ENCODE data around the gene CLIP4.
"Not testable (repeated sequence)": the region's sequence is repeated elsewhere in the genome, so short reads cannot be mapped to it uniquely, and the experiment has no call there.

CLIP4 gene

DNA sequence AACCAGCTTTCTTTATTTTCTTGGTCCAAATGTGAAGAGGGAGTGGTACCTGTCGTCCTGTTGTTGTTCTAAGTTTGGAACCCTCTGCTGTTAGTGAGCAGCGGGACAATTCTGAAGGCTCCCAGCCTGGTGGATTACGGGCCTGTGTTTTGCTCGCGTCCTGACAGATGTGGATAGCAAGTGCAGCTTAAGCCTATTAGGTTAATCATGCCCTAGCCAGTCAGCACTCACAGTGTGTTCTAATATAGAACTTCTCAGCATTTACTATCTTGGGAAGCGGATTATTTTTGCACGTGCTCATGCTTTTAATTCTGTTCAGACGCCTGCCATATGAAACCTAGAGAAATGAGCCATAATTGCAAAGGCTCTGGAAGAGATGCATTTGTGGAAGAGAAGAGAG lies 40.8 kb upstream of the CLIP4 start, which contains the start of gene PCARE:
TSS of gene PCARE (minus strand) at position 113 of the 400 bp plus-strand sequence. CDS start 262 bp downstream, outside the sequence.
- no peaks in the 10 kb centered on the region for H3K36me3 ChIP-seq (ENCODE audit: control insufficient read depth, insufficient read depth, low read length)
- no peaks in the 10 kb centered on the region for H3K27me3 ChIP-seq (ENCODE audit: control insufficient read depth, insufficient read depth, low read length)
- H3K27ac ChIP-seq (ENCODE audit: low read depth, low read length) = no peak within 1 kb of the TSS
- no peak within 1 kb of the TSS for H3K4me3 ChIP-seq (ENCODE audit: low read depth, low read length)
- no peaks in the 10 kb centered on the region for H3K4me1 ChIP-seq (ENCODE audit: control insufficient read depth, insufficient read depth, low read length)
- no peak within 1 kb of the TSS for H3K9ac ChIP-seq (ENCODE audit: low read length)
- peaks cover 9% of the 10 kb centered on the region for H3K9me3 ChIP-seq (ENCODE audit: control insufficient read depth, insufficient read depth, low read depth, low read length)

DNA sequence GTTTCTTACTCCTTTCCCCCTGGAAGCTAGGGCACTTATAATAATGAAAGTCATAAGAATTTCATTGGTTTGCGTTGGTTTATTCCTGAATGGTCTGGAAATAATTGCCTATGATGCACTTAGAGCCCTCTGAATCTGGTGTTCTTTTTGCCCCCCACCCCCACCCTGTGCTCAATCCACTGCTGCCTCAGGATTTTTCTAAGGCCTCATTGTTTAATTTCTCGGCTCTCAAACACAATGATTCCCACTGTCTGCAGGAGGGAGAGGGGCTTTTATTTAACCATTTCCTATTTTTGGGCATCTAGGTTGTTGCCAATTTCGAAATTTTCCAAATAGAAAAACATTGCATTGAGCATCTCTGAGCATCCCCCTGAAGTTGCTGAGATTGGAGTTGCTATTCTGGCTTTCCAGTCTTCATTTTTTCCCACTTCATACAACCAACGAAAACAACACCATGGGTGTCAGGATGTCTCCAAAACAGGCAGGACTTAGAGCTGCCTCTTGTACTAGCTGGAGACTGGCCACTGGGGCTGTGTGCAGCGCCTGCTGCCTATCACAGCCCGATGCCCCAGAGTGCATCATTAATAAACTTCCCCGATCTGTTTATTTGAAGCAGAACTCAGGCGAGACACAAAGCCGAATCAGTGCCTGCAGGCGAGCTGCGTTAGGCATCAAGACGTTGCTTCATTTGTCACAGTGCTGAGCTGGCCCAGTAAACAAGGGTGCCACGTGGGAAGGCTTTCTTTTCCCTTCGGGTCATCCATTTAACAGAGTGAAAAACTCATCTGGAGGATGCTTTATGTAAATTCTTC lies 39.1 kb upstream of the CLIP4 start:
- Histone ChIP-seq H3K27ac (ENCODE audit: low read depth, low read length) (no peak overlapping the region), H3K36me3 (ENCODE audit: control insufficient read depth, insufficient read depth, low read length) (no peaks in the 10 kb centered on the region), H3K4me1 (ENCODE audit: control insufficient read depth, insufficient read depth, low read length) (no peaks in the 10 kb centered on the region), H3K4me3 (ENCODE audit: low read depth, low read length) (no peak overlapping the region), H3K9me3 (ENCODE audit: control insufficient read depth, insufficient read depth, low read depth, low read length) (peaks cover 21% of the 10 kb centered on the region), H3K9ac (ENCODE audit: low read length) (no peak overlapping the region), H3K27me3 (ENCODE audit: control insufficient read depth, insufficient read depth, low read length) (no peaks in the 10 kb centered on the region)

DNA sequence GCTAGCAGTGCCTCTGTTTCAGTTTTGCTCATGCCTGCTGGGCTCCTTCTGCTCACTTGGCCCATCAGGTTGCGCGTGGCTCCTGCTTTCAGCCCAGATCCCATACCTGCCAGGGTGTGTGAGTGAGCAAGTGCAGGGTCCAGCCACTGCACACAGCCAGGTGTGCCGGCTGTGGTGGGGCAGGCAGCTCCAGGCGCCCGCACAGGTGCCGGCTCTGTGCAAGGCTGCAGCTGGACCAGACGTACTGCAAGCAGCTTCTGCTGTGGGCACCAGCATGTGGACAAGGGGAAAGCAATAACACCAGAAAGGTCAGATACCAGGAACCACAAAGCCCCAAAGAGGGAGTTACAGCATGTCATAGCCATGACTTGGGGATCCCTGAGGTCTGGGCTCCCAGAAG lies 35.3 kb upstream of the CLIP4 start:
- peaks cover 21% of the 10 kb centered on the region for H3K9me3 ChIP-seq (ENCODE audit: control insufficient read depth, insufficient read depth, low read depth, low read length)
- H3K4me3 ChIP-seq (ENCODE audit: low read depth, low read length) = no peak overlapping the region
- no peak overlapping the region for H3K9ac ChIP-seq (ENCODE audit: low read length)
- no peaks in the 10 kb centered on the region for H3K36me3 ChIP-seq (ENCODE audit: control insufficient read depth, insufficient read depth, low read length)
- no peaks in the 10 kb centered on the region for H3K4me1 ChIP-seq (ENCODE audit: control insufficient read depth, insufficient read depth, low read length)
- no peak overlapping the region for H3K27ac ChIP-seq (ENCODE audit: low read depth, low read length)
- H3K27me3 ChIP-seq (ENCODE audit: control insufficient read depth, insufficient read depth, low read length) = no peaks in the 10 kb centered on the region

DNA sequence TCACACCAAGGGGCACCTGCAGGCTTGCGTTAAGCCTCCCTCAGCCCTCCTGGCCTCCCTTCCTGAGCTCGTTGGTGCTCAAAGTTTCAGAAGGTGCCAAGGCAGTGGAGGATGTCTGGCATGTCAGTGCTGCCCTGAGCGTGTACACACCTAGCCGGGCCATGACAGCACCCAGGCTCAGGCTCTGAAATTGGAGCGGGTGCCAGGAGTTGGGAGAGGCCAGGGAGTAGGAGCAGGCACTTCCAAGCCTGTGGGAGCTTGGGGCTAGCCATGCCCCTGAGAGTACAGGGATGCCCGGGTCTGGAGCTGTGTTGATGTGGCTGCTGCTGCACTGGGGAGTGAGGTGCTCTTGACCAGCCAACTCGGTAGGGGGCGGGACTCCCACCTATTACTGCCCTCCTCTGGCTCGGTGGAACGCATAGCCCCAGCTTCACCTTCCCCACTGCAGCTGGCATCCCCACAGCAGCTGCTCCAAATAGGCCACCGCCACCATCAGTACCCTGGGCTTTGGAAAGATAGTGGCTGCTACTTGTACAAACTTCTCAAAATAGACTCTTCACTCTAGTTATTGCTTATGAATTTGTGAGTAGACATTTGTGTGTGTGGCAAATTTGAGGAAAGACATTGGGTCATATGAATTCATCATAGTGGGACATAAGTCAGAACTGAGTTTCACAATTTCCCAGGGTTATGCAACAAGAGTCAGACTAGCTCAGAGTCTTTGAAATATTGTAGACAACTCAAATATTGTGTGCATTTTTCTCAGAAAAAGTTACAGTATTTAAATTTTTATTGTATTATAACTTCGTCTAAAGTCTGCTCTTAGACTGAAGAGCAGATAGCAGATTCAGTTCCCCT lies 34.1 kb upstream of the CLIP4 start:
- no peaks in the 10 kb centered on the region for H3K4me1 ChIP-seq (ENCODE audit: control insufficient read depth, insufficient read depth, low read length)
- no peak overlapping the region for H3K9ac ChIP-seq (ENCODE audit: low read length)
- no peak overlapping the region for H3K27ac ChIP-seq (ENCODE audit: low read depth, low read length)
- H3K9me3 ChIP-seq (ENCODE audit: control insufficient read depth, insufficient read depth, low read depth, low read length) = peaks cover 21% of the 10 kb centered on the region
- no peak overlapping the region for H3K4me3 ChIP-seq (ENCODE audit: low read depth, low read length)
- no peaks in the 10 kb centered on the region for H3K27me3 ChIP-seq (ENCODE audit: control insufficient read depth, insufficient read depth, low read length)
- H3K36me3 ChIP-seq (ENCODE audit: control insufficient read depth, insufficient read depth, low read length) = no peaks in the 10 kb centered on the region

DNA sequence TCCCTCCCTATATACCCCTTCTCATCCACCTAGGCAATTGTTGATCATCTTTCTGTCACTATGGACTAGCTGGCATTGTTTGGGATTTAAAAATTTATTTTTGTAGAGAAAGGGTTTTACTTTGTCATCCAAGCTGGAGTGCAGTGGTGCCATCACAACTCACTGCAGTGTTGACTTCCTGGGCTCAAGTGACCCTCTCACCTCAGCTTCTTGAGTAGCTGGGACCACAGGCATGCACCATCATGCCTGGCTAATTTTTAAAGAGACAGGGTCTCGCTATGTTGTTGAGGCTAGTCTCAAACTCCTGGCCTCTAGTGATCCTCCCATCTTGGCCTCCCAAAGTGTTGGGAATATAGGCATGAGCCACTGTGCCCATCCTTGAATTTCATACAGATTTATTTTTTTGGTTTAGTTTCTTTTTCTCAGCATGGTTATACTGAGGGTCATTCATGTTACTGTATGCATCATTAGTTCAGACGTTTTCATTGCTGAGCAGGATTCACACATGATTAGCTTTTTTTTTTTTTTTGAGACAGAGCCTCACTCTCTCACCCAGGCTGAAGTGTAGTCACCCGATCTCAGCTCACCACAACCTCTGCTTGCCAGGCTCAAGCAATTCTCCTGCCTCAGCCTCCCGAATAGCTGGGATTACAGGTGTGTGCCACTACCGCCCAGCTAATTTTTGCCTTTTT lies 32.3 kb upstream of the CLIP4 start:
- H3K4me3 ChIP-seq (ENCODE audit: low read depth, low read length) = no peak overlapping the region
- no peaks in the 10 kb centered on the region for H3K27me3 ChIP-seq (ENCODE audit: control insufficient read depth, insufficient read depth, low read length)
- no peak overlapping the region for H3K9ac ChIP-seq (ENCODE audit: low read length)
- no peaks in the 10 kb centered on the region for H3K4me1 ChIP-seq (ENCODE audit: control insufficient read depth, insufficient read depth, low read length)
- H3K9me3 ChIP-seq (ENCODE audit: control insufficient read depth, insufficient read depth, low read depth, low read length) = peaks cover 17% of the 10 kb centered on the region
- no peak overlapping the region for H3K27ac ChIP-seq (ENCODE audit: low read depth, low read length)
- no peaks in the 10 kb centered on the region for H3K36me3 ChIP-seq (ENCODE audit: control insufficient read depth, insufficient read depth, low read length)

DNA sequence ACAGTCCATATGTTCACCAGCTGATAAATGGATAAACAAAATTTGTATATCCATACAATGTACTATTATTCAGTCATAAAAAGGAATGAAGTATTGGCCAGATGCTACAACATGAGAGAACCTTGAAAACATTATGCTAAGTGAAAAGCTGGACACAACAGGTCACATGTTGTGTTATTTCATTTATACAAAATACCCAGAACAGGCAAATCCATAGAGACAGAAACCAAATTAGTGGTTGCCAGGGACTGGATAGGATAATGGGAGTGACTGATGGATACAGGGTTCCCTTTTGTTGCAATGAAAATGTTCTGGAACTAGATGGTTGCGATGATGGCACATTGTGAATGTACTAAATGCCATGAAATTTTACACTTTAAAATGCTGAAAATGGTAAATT lies 30.7 kb upstream of the CLIP4 start:
- H3K9ac ChIP-seq (ENCODE audit: low read length) = no peak overlapping the region
- peaks cover 11% of the 10 kb centered on the region for H3K9me3 ChIP-seq (ENCODE audit: control insufficient read depth, insufficient read depth, low read depth, low read length)
- no peaks in the 10 kb centered on the region for H3K36me3 ChIP-seq (ENCODE audit: control insufficient read depth, insufficient read depth, low read length)
- no peak overlapping the region for H3K4me3 ChIP-seq (ENCODE audit: low read depth, low read length)
- H3K4me1 ChIP-seq (ENCODE audit: control insufficient read depth, insufficient read depth, low read length) = no peaks in the 10 kb centered on the region
- no peak overlapping the region for H3K27ac ChIP-seq (ENCODE audit: low read depth, low read length)
- H3K27me3 ChIP-seq (ENCODE audit: control insufficient read depth, insufficient read depth, low read length) = no peaks in the 10 kb centered on the region

DNA sequence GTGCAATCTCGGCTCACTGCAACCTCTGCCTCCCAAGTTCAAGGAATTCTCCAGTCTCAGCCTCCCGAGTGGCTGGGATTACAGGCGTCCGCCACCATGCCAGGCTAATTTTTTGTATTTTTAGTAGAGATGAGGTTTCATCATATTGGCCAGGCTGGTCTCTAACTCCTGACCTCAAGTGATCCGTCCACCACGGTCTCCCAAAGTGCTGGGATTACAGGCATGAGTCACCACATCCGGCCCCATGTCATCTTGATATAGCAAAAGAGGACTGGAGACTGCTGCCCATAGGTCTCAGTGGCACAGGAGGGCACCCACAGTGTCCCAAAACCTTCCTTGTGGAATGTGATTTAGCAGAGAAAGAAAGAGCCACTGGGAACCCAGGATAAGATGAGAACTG lies 24.9 kb upstream of the CLIP4 start:
- not testable (repeated sequence) for H3K36me3 ChIP-seq (ENCODE audit: control insufficient read depth, insufficient read depth, low read length); H3K4me1 ChIP-seq (ENCODE audit: control insufficient read depth, insufficient read depth, low read length); H3K9ac ChIP-seq (ENCODE audit: low read length); H3K9me3 ChIP-seq (ENCODE audit: control insufficient read depth, insufficient read depth, low read depth, low read length); H3K27me3 ChIP-seq (ENCODE audit: control insufficient read depth, insufficient read depth, low read length); H3K27ac ChIP-seq (ENCODE audit: low read depth, low read length); H3K4me3 ChIP-seq (ENCODE audit: low read depth, low read length)

DNA sequence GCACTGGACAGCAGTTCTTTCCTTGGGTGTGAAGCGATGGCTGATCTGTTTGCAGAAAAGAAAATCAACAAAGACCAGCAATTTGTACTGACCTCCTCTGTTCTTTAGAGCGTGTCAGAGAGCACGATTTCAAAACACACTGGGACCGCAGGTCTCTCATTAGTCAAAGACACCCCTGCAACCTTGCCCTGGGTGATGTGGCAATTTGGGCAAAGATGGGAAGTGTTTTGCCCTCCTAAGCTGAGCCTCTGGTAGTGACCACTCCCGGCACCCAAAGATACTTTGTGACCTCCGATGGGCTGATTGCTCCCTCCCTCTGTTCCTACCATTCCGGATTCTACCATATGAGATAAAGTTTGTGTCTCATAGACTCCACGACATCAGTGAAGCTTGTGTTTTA lies 18.2 kb upstream of the CLIP4 start:
- Histone ChIP-seq H3K27ac (ENCODE audit: low read depth, low read length) (no peak overlapping the region), H3K36me3 (ENCODE audit: control insufficient read depth, insufficient read depth, low read length) (no peaks in the 10 kb centered on the region), H3K9me3 (ENCODE audit: control insufficient read depth, insufficient read depth, low read depth, low read length) (peaks cover 6% of the 10 kb centered on the region), H3K27me3 (ENCODE audit: control insufficient read depth, insufficient read depth, low read length) (no peaks in the 10 kb centered on the region), H3K4me3 (ENCODE audit: low read depth, low read length) (no peak overlapping the region), H3K9ac (ENCODE audit: low read length) (no peak overlapping the region), H3K4me1 (ENCODE audit: control insufficient read depth, insufficient read depth, low read length) (no peaks in the 10 kb centered on the region)

DNA sequence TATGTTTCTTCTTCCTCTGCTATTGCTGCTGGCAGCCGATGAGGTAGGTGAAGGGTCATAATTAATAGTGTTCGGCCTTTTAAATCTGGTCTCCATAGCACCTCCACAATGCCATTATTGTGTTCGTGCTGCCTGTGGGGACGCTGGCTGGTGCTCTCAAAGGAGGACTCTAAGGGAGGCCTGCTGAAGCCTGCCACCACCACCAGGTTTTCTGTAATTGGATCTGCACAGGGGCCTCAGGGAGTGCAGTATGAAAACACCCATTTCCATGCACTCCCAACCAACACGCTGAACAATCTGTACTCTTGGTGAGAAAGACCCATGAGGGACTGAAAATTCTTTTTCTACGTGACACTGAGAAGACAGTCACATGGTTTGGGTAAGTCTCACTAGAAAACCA lies 17.6 kb upstream of the CLIP4 start:
- H3K4me1 ChIP-seq (ENCODE audit: control insufficient read depth, insufficient read depth, low read length) = no peaks in the 10 kb centered on the region
- H3K4me3 ChIP-seq (ENCODE audit: low read depth, low read length) = no peak overlapping the region
- H3K27ac ChIP-seq (ENCODE audit: low read depth, low read length) = no peak overlapping the region
- no peaks in the 10 kb centered on the region for H3K36me3 ChIP-seq (ENCODE audit: control insufficient read depth, insufficient read depth, low read length)
- H3K27me3 ChIP-seq (ENCODE audit: control insufficient read depth, insufficient read depth, low read length) = no peaks in the 10 kb centered on the region
- peaks cover 7% of the 10 kb centered on the region for H3K9me3 ChIP-seq (ENCODE audit: control insufficient read depth, insufficient read depth, low read depth, low read length)
- no peak overlapping the region for H3K9ac ChIP-seq (ENCODE audit: low read length)

DNA sequence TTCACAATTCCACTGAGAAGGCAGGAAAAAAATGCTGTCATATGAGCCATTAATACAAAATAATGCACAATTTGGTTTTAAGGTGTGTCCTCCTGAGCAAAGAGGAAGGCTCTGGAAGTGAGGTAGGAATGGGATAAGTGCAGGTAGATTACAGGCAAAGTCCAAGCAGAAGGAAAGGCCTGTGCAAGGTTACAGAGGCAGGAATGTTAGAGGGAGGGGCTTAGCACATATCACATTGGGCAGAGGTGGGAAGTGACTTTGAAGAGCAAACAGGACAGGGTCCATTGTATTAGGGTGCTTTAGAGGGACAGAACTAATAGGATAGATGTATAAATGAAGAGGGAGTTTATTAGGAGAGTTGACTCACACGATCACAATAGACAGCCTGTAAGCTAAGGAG lies 14.7 kb upstream of the CLIP4 start:
- Histone ChIP-seq H3K36me3 (ENCODE audit: control insufficient read depth, insufficient read depth, low read length) (no peaks in the 10 kb centered on the region), H3K9ac (ENCODE audit: low read length) (no peak overlapping the region), H3K4me1 (ENCODE audit: control insufficient read depth, insufficient read depth, low read length) (no peaks in the 10 kb centered on the region), H3K27ac (ENCODE audit: low read depth, low read length) (no peak overlapping the region), H3K27me3 (ENCODE audit: control insufficient read depth, insufficient read depth, low read length) (no peaks in the 10 kb centered on the region), H3K9me3 (ENCODE audit: control insufficient read depth, insufficient read depth, low read depth, low read length) (peaks cover 7% of the 10 kb centered on the region), H3K4me3 (ENCODE audit: low read depth, low read length) (no peak overlapping the region)

DNA sequence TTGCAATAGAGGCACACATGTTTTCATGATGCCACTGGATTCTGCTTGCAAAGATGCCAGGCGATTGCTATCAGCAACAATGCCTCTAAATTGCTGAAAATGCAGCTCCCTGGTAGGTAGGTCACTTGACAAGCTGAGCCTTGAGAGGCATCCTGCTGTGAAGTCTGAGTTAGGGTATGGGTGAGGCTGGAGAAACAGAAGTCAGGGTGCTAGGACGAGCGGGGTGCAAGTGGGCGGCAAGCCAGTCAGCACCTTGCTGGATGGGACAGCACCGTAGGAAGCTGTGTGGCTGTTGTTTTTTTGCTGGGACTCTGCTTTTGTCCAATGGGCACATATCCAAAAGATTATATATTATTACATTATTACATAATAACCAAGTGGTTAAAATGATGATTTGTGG lies 10.5 kb upstream of the CLIP4 start:
- H3K4me3 ChIP-seq (ENCODE audit: low read depth, low read length) = no peak overlapping the region
- no peak overlapping the region for H3K27ac ChIP-seq (ENCODE audit: low read depth, low read length)
- H3K9ac ChIP-seq (ENCODE audit: low read length) = no peak overlapping the region
- no peaks in the 10 kb centered on the region for H3K27me3 ChIP-seq (ENCODE audit: control insufficient read depth, insufficient read depth, low read length)
- peaks cover 7% of the 10 kb centered on the region for H3K9me3 ChIP-seq (ENCODE audit: control insufficient read depth, insufficient read depth, low read depth, low read length)
- H3K36me3 ChIP-seq (ENCODE audit: control insufficient read depth, insufficient read depth, low read length) = no peaks in the 10 kb centered on the region
- H3K4me1 ChIP-seq (ENCODE audit: control insufficient read depth, insufficient read depth, low read length) = no peaks in the 10 kb centered on the region
